ENCODE data around the gene CYP26C1. TPM values are rescaled to one million over a fixed set of nuclear protein-coding genes. Genes with fewer than 3 reads are reported as not detected.

CYP26C1 gene
- total and polyA plus RNA-seq, 9 of the 15 experiments (the other 6 are each of a cell fraction or from before 2014, with no cell fraction given), result 0.07 to 0.09 (median 0.07) TPM; not detected in 6

DNA sequence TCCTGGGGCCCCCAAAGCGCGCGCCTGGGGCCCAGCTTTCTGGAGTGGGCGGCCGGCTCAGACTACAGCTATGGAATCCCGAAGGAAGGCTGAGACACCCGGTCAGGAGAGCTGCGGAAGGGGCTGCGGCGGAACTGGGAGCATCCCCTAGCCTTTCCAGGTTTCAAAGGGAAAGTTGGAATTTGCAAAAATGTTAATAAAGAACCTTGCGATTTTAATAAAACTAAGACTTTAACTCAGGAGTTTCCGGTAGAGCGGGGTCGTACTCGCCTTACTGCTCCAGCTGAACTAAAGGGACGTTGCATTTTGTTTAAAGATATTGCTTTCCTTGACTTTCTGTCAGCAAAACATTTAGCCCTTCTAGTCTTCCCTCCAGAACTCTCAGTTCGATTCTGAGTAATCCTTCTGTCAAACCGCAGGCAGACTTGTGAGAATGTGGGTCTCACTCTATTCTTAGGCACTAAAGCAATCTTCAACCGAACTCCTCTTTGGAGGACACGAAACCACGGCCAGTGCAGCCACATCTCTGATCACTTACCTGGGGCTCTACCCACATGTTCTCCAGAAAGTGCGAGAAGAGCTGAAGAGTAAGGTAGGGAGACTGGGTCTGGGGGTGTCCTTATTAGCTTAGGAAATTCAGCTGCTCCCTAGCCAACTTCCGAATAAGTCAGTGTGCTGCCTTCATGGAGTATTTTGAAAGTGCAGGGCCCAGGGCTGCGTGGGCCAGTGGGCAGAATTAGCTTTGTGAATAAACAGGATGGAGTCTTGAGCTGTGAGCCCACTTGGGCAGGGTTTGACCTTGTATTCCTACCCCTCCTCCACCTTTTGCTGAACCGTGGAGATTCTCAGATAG is 15.0 kb downstream of the CYP26C1 start:
- TF ChIP-seq SREBF2 (CRISPR knock-in tag; IDR thresholded peaks at IDR 0.05), result no peak
- TF ChIP-seq ZFP1 (CRISPR knock-in tag; IDR thresholded peaks at IDR 0.05), result no peak
- no peak for TF ChIP-seq HCFC1 (IDR thresholded peaks at IDR 0.05; ENCODE audit: low read depth, low read length)
- no peak for TF ChIP-seq SETDB1 (IDR thresholded peaks at IDR 0.05; ENCODE audit: low read length)
- no peak for TF ChIP-seq CTBP1 (IDR thresholded peaks at IDR 0.05; ENCODE audit: borderline replicate concordance)
- TF ChIP-seq NR1H2 (CRISPR knock-in tag; IDR thresholded peaks at IDR 0.05), result no peak
- Histone ChIP-seq H2AFZ (ENCODE audit: low read depth, low read length) (no peak overlapping the region), H3K27me3 (ENCODE audit: control insufficient read depth in 2 of 2, insufficient read depth in 2 of 2, low read length in 2 of 2) (peaks cover 0 to 2% of the 10 kb centered on the region in 2 experiments; a peak in 3 of 5 replicates), H4K20me1 (replicated peaks; ENCODE audit: control insufficient read depth, insufficient read depth, low read length) (no peaks in the 10 kb centered on the region; the same call in 1 of the 2 replicates), H3K9me3 (replicated peaks; ENCODE audit: control insufficient read depth, insufficient read depth, low read depth, low read length) (peaks cover 2% of the 10 kb centered on the region; the same call in 1 of the 2 replicates), H3K4me3 (no peak overlapping the region), H3K27ac (ENCODE audit: extremely low read depth, low read depth, low read length) (no peak overlapping the region), H3K36me3 (ENCODE audit: control insufficient read depth, insufficient read depth, low read length) (no peaks in the 10 kb centered on the region), H3K4me2 (ENCODE audit: insufficient read depth, low read length) (no peak overlapping the region), H3K79me2 (ENCODE audit: control insufficient read depth, insufficient read depth, low read length) (no peaks in the 10 kb centered on the region), H3K9ac (ENCODE audit: insufficient read depth in 1 of 2, low read depth in 2 of 2, low read length in 2 of 2) (no peak overlapping the region), H3K9me1 (ENCODE audit: control insufficient read depth, insufficient read depth, low read length) (peaks cover 2% of the 10 kb centered on the region), H3K4me1 (replicated peaks in 1 of 2; ENCODE audit: control insufficient read depth in 2 of 2, insufficient read depth in 2 of 2, low read length in 2 of 2) (peaks cover 29 to 43% of the 10 kb centered on the region in 2 experiments; a peak in 4 of 5 replicates)
- in situ Hi-C loops (cut with MboI), result no loop called here
- FAIRE-seq (no peak), ATAC-seq (no peak), DNase-seq (ENCODE audit: extremely low read depth in 1 of 4, low spot score in 3 of 4) (no peak)
- ChIA-PET POLR2A (interaction anchor here (0.5 to 0.6 kb wide), 2 partner anchors 8 to 86 kb away, joined by 3 read pairs; no protein-coding TSS in a partner anchor), CTCF (ENCODE audit: low intra/inter-chr PET ratio) (no interaction called here)
- intact Hi-C loops (cut with micrococcal nuclease), result loop anchor here (5.0 to 10.0 kb wide), 2 partner anchors 68 to 481 kb away; partner anchors contain the start of gene KIF11
- BruUV-seq (replicated peaks), result no TSS peak
- WGBS (ENCODE audit: insufficient coverage, low coverage, missing lambda C conversion rate), result 54% methylated on average over 18 of the region's 25 CpGs

Data from K562 (cell line).